A673 (cell line): Measurements from ENCODE around the gene SDK1. TPM values are rescaled to one million over a fixed set of nuclear protein-coding genes. Genes with fewer than 3 reads are reported as not detected.

Source experiments
- BruUV-seq: library from RNA; stranded (reverse); fragments of 400-500 nt; replicated peaks from 2 replicates; lab custom pipeline; 2021; lab: Mats Ljungman, UMichigan
- CTCF ChIA-PET: fragments of 300-600 bp; sonication (Branson Sonifier 250); formaldehyde crosslinking; loops from one replicate; lab custom pipeline; 2022; ENCODE audit warnings: antibody characterized with exemption; lab: Charles Lee
- POLR2A ChIA-PET: fragments of 300-600 bp; sonication (Branson Sonifier 250); formaldehyde crosslinking; loops from one replicate; lab custom pipeline; 2022; ENCODE audit warnings: antibody characterized with exemption; ENCODE audit not compliant: low non-redundant PET; lab: Charles Lee
- DNase-seq: peaks from one replicate; pipeline ENCODE4 v3.0.0-alpha.2; 2015; ENCODE audit warnings: low spot score
- H3K27ac ChIP-seq: fragments of 200-600 bp; sonication (generic); 2 replicates; pipeline ENCODE4 v1.5.1; 2016; ENCODE audit warnings: mixed run types, low read depth, mild to moderate bottlenecking, mixed read lengths, antibody characterized with exemption, low read length; ENCODE audit not compliant: poor library complexity, severe bottlenecking
- H3K27me3 ChIP-seq: fragments of 200-600 bp; sonication (generic); replicated peaks from 2 replicates; pipeline ENCODE4 v1.6.1; 2017; ENCODE audit warnings: mixed run types, low read depth, mild to moderate bottlenecking, mixed read lengths, antibody characterized with exemption, low read length; ENCODE audit not compliant: insufficient read depth, poor library complexity
- H3K36me3 ChIP-seq: fragments of 200-600 bp; sonication (generic); 2 replicates; pipeline ENCODE4 v1.6.1; 2016; ENCODE audit warnings: mixed run types, mild to moderate bottlenecking, mixed read lengths, antibody characterized with exemption, low read length; ENCODE audit not compliant: insufficient read depth, poor library complexity, severe bottlenecking
- H3K4me1 ChIP-seq: fragments of 200-600 bp; sonication (generic); 2 replicates; pipeline ENCODE4 v1.6.1; 2017; ENCODE audit warnings: mixed run types, mild to moderate bottlenecking, mixed read lengths, antibody characterized with exemption, low read length; ENCODE audit not compliant: insufficient read depth, poor library complexity, severe bottlenecking
- H3K4me3 ChIP-seq: fragments of 200-600 bp; sonication (generic); 2 replicates; pipeline ENCODE4 v1.5.1; 2016; ENCODE audit warnings: low read depth, mixed run types, mild to moderate bottlenecking, mixed read lengths, low read length; ENCODE audit not compliant: poor library complexity, severe bottlenecking
- H3K9me3 ChIP-seq: fragments of 200-600 bp; sonication (generic); 2 replicates; pipeline ENCODE4 v1.6.1; 2016; ENCODE audit warnings: mixed run types, low read depth, mild to moderate bottlenecking, mixed read lengths, antibody characterized with exemption, low read length; ENCODE audit not compliant: poor library complexity, severe bottlenecking
- EZH2 ChIP-seq: fragments of 200-600 bp; sonication (generic); IDR thresholded peaks from 2 replicates; pipeline ENCODE4 v1.6.1; 2017; ENCODE audit warnings: borderline replicate concordance, low read depth, mild to moderate bottlenecking, mixed read lengths, antibody characterized with exemption, low read length; ENCODE audit not compliant: poor library complexity, severe bottlenecking
- intact Hi-C: fragments of 100-400 bp; cut with micrococcal nuclease; formaldehyde crosslinking; loops from one replicate; pipeline ENCODE4 v1.10.0; 2022; ENCODE audit not compliant: unreplicated experiment
- total RNA-seq: library from RNA; stranded (reverse); gene quantifications from 2 replicates; pipeline ENCODE4 v1.2.3, GENCODE V29; 2021
- TF ChIP-seq, protein P1 (sequence below): fragments of 300-800, 200-600 bp; sonication (generic); conservative IDR thresholded peaks from 2 replicates; pipeline ENCODE4 v1.5.1; 2017; ENCODE audit warnings: low read depth, mild to moderate bottlenecking, antibody characterized with exemption, low read length, moderate library complexity, mixed read lengths

SDK1 gene
- total RNA-seq, 1 experiment from 2014 or later: 14.7 TPM

- Histone ChIP-seq H3K27me3 (no peaks in the 10 kb centered on the region), H3K9me3 (no peaks in the 10 kb centered on the region), H3K4me3 (no peak overlapping the region), H3K36me3 (no peaks in the 10 kb centered on the region), H3K4me1 (peaks cover 22% of the 10 kb centered on the region), H3K27ac (no peak overlapping the region)
- DNase-seq: no peak
- no peak for TF ChIP-seq EZH2
- TF ChIP-seq, protein P1, sequence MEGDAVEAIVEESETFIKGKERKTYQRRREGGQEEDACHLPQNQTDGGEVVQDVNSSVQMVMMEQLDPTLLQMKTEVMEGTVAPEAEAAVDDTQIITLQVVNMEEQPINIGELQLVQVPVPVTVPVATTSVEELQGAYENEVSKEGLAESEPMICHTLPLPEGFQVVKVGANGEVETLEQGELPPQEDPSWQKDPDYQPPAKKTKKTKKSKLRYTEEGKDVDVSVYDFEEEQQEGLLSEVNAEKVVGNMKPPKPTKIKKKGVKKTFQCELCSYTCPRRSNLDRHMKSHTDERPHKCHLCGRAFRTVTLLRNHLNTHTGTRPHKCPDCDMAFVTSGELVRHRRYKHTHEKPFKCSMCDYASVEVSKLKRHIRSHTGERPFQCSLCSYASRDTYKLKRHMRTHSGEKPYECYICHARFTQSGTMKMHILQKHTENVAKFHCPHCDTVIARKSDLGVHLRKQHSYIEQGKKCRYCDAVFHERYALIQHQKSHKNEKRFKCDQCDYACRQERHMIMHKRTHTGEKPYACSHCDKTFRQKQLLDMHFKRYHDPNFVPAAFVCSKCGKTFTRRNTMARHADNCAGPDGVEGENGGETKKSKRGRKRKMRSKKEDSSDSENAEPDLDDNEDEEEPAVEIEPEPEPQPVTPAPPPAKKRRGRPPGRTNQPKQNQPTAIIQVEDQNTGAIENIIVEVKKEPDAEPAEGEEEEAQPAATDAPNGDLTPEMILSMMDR: no peak
- no TSS peak for BruUV-seq
- intact Hi-C loops: no loop called here
- CTCF ChIA-PET: no interaction called here
- POLR2A ChIA-PET: no interaction called here
Observed at GRCh38 chr7:3312583-3312982, 11.5 kb downstream of the SDK1 start.

DNA sequence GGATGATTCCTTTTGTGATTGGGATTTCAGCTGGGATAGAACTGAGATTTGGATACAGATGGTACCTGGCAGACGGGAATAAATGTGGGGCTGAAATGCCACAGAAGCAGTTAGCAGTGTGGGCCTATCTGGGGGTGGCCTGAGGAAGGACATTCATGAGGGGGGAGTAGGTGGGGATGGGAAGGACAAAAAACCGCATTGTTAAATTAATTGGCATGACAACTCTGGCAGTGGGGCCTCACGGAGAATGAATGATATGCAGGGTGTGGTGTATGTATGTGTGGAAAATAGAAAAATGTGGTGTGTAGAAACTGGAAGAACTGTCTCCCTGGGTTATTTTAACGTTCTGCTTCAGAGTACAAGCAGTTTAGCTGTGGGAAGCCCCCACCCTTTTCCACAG lies 17.8 kb downstream of the SDK1 start:
- no peaks in the 10 kb centered on the region for H3K9me3 ChIP-seq
- H3K27ac ChIP-seq: peak overlapping the region; percentile 66
- TF ChIP-seq, protein P1: no peak
- no peak for TF ChIP-seq EZH2
- no peaks in the 10 kb centered on the region for H3K36me3 ChIP-seq
- BruUV-seq: no TSS peak
- H3K4me3 ChIP-seq: no peak overlapping the region
- H3K27me3 ChIP-seq: no peaks in the 10 kb centered on the region
- ChIA-PET CTCF (no interaction called here), POLR2A (no interaction called here)
- H3K4me1 ChIP-seq: peaks cover 53% of the 10 kb centered on the region
- no peak for DNase-seq
- intact Hi-C loops: no loop called here

GRCh38 chr7:3321206-3321605 lies 20.2 kb downstream of the SDK1 start:
- intact Hi-C loops: no loop called here
- no peak for TF ChIP-seq EZH2
- TF ChIP-seq, protein P1: no peak

More at GRCh38 chr7:3321206-3321605, 20.2 kb downstream of the SDK1 start:
- POLR2A ChIA-PET: interaction anchor here (0.6 kb wide), 2 partner anchors 313 to 345 kb away, joined by 4 to 5 read pairs; no protein-coding TSS in a partner anchor
- BruUV-seq: no TSS peak
- Histone ChIP-seq H3K4me1 (peaks cover 69% of the 10 kb centered on the region), H3K36me3 (no peaks in the 10 kb centered on the region), H3K9me3 (no peaks in the 10 kb centered on the region), H3K4me3 (no peak overlapping the region), H3K27me3 (no peaks in the 10 kb centered on the region), H3K27ac (peak overlapping the region; percentile 74)
- CTCF ChIA-PET: no interaction called here
- no peak for DNase-seq
